Keratinocyte (primary cell): ENCODE results near the gene ELOVL7.

Experiments used
- EZH2 ChIP-seq: IDR thresholded peaks from one replicate; pipeline ENCODE4 v1.6.1; 2012; ENCODE audit warnings: inconsistent platforms, mild to moderate bottlenecking, low read length, moderate library complexity
- TF ChIP-seq, protein P1 (sequence below), 3 experiments: IDR thresholded peaks in 1 of 3; conservative IDR thresholded peaks in 1 of 3; optimal IDR thresholded peaks in 1 of 3; 2 replicates in 2 of 3; 3 replicates in 1 of 3; pipeline versions ENCODE3 to v1.5.1; 2011; ENCODE audit warnings: low read length in 3 of 3, mild to moderate bottlenecking in 3 of 3, moderate library complexity in 2 of 3, control low read depth in 1 of 3, inconsistent platforms in 1 of 3; ENCODE audit not compliant: insufficient read depth in 2 of 3; ENCODE audit errors: extremely low read depth in 1 of 3

- TF ChIP-seq, protein P1, sequence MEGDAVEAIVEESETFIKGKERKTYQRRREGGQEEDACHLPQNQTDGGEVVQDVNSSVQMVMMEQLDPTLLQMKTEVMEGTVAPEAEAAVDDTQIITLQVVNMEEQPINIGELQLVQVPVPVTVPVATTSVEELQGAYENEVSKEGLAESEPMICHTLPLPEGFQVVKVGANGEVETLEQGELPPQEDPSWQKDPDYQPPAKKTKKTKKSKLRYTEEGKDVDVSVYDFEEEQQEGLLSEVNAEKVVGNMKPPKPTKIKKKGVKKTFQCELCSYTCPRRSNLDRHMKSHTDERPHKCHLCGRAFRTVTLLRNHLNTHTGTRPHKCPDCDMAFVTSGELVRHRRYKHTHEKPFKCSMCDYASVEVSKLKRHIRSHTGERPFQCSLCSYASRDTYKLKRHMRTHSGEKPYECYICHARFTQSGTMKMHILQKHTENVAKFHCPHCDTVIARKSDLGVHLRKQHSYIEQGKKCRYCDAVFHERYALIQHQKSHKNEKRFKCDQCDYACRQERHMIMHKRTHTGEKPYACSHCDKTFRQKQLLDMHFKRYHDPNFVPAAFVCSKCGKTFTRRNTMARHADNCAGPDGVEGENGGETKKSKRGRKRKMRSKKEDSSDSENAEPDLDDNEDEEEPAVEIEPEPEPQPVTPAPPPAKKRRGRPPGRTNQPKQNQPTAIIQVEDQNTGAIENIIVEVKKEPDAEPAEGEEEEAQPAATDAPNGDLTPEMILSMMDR (optimal IDR thresholded peaks at IDR 0.05 in 1 of 3, IDR thresholded peaks at IDR 0.05 in 1 of 3, conservative IDR thresholded peaks at IDR 0.05 in 1 of 3; ENCODE audit: extremely low read depth in 1 of 3, insufficient read depth in 2 of 3, low read length in 3 of 3): no peak
- no peak for TF ChIP-seq EZH2
These were observed 33.0 kb downstream of the ELOVL7 start for GRCh38 chr5:60811105-60811504.
